Colon (tissue), 2 donors: ENCODE results near the gene BMP2K.

Experiments used
- FAIRE-seq: peaks from 2 replicates; lab custom pipeline; 2012; peaks lifted over from hg19 to GRCh38; lab: Jason Lieb, UNC
- donor health status: control.
- donor health status: control.

The BMP2K gene

GRCh38 chr4:78764498-78764961 lies 11.6 kb upstream of the BMP2K start:
- FAIRE-seq = no peak

DNA sequence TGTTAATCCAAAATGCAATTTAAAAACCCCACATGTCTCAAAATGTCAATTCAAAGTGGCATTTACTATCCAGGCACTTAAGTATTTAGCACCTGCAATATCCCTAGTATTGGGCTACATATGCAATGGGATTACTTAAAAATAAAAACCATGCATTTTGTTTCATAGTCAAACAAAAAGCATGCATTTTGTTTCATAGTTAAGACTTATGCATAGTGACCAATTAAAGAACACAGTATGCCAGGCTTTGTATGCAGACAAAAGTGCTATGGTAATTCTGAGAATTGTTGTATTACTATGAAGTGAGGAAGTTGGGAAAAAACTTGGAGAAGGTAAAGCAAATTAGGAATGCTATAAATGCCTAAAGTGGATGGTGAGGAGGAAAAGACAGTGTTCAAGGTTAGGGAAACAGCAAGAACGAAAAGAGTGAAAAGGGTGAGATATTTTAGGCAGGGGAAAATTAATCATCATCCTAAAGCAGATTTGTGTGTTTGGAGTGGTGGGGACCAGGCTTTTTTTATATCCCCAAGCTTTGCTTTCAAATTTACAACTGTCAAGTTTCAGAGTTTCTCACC lies 10.6 kb upstream of the BMP2K start:
- no peak for FAIRE-seq

DNA sequence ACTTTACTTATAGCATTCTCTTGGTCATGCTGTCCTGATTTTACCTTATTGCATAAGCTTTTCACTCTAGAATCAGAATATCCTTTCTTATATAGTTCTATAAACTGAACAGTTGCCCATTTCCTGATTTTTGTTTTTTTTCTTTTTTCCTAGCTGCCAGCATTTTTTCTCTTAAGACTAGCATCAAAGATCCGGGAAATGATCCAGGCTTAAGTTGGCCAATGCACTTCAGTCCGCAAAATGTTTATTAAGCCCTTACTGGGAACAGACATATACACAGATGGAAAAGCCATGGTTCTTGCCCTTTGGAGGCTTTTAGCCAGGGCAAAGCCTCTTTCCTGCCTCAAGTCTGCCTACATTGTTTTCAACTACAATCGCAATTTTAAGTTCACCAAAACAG lies 10.1 kb upstream of the BMP2K start:
- FAIRE-seq = no peak

DNA sequence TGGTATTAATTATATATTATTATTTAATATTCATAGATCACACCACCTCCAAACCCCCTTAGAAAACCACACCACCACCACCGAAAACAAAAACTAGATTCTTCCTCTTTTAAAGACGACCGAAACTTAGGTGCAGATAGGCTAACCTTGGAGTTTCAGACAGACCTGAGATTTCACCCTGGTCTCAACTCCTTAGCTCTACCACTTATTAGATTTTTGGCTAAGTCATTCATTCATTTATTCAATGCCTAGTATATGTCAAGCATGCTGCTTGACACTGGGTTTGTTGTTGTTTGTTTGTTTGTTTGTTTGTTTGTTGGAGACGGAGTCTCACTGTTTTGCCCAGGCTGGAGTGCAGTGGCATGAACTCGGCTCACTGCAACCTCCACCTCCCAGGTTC lies 9.5 kb upstream of the BMP2K start:
- no peak for FAIRE-seq

DNA sequence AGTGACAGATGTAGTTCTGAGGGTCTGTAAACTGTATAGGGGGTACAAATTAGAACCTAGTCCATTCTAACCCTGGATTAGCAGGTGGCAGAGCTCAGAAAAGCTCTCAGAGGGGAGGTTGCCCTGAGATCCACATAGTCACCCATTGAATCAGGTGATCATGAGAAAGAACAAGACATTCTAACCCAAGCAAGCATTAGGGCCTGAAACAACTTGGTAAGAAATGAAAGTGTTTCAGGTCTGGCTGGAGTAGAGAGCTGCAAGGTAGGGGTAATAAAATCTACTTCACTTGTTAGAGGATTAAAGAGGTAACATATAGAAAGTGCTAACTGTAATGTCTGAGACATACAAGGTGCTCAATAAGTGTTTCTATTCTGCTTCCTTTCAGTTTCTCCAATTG lies 8.8 kb upstream of the BMP2K start:
- no peak for FAIRE-seq

- peak; percentile 92 for FAIRE-seq
These were observed 7.5 kb upstream of the BMP2K start for GRCh38 chr4:78768452-78769180.

DNA sequence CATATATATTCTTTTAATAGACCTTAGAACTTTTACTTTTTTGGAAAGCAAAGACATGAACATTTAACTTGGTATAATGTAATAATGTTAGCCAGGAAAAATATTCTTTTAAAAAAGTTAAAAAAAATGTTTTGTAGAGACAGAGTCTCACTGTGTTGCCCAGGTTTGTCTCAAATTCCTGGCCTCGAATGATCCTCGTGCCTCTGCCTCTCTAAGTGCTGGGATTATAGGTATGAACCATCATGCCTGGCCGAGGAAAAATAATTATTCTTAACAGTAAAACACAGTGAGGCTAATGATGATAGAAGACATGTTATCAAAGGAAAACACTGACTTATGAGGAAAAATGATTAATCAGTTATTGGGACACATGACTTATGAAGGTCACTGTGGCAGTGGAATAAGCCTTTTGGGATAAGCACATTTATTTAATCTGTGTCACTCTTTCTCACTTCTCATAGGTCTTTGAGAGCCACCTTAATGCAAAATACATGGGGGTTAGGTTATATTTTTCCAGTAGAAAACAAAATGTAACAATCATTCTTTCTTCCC lies 6.0 kb upstream of the BMP2K start:
- no peak for FAIRE-seq

DNA sequence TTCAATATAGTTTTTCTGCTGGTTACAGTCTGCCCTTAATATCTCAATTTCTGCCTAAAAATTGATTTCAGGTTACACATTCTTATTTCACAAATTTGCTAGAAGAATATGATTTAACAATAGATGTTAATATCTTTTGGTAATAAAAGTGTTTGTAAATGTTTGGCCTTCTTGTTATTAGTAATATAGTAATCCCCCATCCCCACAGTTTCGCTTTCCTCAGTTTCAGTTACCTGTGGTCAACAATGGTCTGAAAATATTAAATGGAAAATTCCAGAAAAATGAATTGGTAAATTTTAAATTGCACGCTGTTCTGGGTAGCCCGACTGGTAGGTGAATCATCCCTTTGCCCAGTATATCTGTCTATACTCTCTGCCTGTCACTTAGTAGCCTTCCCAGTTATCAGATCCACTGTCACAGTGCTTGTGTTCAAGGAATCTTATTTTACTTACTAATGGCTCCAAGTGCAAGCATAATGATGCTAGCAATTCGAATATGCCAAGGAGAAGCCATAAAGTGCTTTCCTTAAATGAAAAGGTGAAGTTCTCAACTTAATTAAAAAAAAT lies 3.5 kb upstream of the BMP2K start:
- FAIRE-seq = no peak

DNA sequence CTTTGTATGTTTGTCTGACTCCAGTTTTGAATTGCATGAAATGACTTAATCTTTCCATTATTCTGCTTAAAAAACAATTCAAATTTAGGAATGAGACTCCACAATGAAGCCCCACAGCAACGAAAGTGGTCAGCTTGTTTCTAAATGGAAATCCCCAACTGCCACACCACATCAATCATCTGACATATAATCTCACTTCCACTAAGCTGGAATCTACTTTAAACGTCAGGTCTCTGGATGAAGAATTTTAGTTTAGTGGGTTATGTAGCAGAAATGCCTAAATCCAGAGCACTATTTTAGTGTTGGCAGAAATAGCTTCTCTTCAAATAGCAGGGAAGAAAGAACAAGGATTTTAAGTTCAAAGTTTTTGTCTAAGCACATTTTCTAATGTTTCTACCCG lies 1.7 kb upstream of the BMP2K start:
- FAIRE-seq = no peak

GRCh38 chr4:78775303-78776078 lies 659 bp upstream of the BMP2K start:
- FAIRE-seq = no peak

DNA sequence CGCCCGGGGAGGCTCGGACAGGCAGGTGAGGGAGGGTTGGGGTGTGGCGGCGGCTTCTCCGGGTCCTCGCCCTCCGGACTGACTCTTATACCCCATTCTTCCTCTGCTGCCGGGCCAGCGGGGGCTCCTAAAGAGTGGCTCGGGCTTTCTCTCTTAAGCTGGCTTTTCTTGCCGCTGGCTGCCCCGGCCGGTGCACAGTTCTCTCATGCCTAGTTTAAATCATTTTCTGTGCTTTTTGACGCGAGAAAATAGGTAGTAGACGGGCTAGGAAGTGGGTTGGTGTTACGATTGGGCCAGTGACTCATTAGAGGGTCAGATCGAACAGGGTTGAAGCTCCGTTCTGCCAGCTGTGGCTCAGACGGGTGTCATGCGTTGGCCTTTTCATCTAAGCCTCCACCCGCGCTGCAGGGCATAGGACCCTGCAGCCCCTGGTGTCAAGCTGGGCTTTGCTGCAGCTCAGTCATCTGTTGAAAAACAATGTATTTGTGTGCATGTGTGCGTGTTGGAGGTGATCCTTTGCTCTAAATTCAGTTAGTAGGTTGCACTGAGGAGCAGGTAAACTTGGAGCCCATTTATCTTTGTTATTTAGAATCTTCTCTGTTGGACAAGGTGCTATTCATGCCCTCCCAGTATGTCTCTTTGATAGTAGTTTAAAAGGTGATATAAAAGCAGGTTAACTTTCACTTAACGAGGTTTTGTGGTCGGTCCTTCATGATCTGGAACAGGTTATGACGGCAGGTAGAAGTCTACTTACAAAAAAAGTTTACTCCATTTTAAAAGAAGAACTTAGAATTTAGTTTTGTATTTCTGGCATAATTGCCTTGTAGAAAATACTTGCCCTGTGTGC lies 802 bp downstream of the BMP2K start:
- FAIRE-seq = no peak

DNA sequence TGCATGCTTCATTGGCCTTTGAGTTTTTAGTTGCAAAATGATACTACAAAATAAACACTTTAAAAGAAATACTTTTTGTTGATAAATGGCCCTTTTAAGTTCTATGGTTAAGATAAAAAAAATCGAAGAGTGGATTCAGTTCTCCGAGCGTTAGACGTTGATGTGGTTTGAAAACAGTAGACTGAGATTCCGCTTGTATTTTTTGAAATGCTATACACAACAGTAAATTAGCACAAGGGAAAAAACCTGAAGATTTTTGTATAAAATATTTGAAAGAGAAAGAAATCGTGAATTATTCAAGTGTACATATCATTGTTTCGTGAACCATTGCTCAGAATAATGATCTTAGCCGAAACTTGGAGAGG lies 1.4 kb downstream of the BMP2K start:
- FAIRE-seq = no peak

DNA sequence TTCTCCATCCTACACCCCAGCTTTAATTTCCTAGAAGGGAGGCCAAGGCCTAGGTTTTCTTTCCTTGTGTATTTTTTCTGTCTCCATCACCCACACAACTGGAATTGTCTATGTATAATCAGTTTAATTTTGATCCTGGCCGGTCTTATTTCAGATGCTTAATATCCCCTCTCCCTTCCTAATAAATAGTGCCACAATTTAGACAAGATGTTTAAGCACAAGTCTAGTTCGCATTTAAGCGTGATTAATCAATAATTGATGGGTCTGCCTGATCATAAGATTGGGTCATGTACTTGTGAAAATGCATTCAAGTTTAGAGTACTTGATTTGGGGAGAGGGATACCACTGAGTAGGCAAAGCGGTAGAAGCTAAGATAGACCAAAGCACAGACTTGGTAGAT lies 2.4 kb downstream of the BMP2K start:
- no peak for FAIRE-seq

DNA sequence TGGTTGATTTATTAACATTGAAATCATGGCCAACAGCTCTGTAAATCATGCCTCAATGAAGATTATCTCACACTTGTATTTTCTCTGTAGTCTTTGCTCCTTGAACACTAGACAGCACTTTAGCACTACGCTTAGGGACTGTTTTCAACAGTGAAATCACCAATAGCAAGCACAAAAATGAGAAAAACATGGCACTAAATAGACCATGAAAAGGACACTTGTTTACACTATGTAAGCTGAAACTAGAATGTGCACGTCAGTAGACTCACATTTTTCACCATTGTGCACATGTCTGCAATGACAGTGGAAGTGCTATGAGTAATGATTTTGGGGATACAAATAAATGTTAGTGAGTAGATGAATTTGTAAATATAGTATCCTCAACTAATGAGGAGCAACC lies 3.1 kb downstream of the BMP2K start:
- FAIRE-seq = no peak

DNA sequence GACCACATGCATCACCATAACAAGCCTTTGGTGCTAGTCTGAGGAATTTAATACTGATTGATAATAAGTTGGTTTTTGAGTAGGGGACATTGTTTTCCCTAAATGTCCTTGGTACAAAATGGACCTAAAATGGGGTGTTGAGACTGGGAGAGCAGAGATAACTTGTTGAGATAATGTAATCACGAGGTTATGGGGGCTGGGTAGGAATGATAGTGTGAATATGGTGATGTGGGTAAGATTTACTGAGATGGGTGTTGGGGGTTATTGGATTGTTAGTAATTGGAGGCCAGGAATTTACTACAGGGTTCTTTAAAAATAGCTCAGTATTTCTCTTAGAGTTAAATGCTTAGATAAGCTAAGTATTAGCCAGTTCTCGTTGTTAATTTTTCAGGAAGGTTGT lies 3.9 kb downstream of the BMP2K start:
- FAIRE-seq = no peak

DNA sequence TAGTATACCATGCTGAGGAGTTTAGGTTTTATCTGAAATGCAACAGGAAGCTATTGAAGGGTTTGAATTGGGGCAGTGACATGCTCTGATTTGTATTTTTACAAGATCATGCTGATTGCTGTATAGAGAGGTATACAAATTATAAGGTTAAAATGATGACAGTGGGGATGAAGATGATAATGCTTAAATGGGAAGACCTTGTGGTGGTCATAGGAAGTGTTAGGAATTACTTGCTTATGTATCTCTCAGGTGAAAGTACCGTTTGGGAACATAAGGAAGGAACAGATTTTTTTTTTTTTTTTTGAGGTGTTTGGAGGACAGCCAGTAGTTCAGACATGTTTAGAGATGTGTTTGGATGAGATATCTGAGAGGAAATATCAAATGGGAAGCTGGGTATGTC lies 5.0 kb downstream of the BMP2K start:
- no peak for FAIRE-seq

DNA sequence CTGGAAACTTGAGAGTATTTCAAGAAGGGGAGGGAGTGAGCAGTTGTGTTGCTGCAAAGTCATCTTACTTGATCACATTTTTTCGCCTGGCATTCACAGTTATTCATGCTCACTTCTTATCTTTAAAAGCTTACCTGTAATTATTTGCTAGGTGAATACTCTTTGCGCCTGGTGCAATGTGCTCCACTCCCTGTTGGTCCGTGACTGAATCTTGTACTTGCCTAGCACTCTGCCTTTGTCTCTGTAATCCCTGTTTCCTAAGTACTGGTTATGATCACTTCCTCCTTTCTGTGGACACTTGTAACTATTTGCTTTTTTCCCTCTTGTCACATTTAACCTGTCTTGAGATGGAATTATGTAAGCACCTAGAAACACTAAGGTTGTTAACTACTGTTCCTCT lies 5.8 kb downstream of the BMP2K start:
- no peak for FAIRE-seq

- FAIRE-seq = no peak
These were observed 8.2 kb downstream of the BMP2K start for GRCh38 chr4:78784236-78784865.

- FAIRE-seq = no peak
These were observed 11.3 kb downstream of the BMP2K start for GRCh38 chr4:78787392-78788006.

DNA sequence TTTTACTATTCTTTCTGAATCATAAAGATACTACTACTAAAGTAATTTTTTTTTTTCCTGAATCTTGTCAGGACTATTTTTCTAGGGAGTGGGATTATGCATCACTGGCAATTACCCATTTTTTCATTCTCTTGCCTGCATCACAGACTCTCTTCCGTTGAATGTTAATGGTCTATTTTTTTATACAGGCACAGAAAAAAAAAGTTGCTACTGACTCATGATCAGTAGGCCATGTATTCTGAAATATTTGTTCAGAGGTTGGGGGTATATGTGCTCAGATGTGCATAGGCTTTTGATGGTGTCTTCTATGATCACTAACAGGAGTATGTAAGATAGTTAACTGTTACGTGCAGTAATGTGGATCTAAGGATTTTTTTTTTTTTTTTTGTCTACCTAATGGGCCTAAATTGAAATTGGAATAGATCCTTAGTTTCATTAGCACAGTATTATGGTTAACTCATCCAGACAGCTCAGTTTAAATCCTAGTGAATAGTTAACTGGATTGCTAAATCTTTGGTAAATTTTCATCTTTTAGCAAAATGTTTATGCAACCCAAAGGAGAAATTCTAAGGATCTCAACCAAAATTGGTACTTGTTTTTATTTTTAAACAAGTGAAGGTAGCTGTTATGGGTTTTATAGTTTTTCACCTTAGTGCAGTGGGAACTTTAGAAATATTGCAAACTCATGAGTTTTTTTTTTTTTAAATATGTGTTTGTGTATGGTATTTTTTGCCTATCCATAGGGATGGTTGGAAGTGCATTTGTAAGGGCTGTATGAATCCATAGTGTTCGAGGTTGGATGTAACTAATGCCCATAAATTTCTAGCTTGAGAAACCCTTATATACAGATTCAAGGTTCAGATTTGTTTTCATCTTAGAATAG lies 12.1 kb downstream of the BMP2K start:
- no peak for FAIRE-seq
